BLaER1 treated with 17β-estradiol and CSF1 and Interleukin-3, amounts not matched to agents 10 nM and 100 nM (cell line): ENCODE data around the gene TMEM117.
"Not testable (repeated sequence)": the region's sequence is repeated elsewhere in the genome, so short reads cannot be mapped to it uniquely, and the experiment has no call there.

Experiments
- H3K27ac ChIP-seq, 11 experiments: shearing (Covaris generic); formaldehyde crosslinking; 2 replicates each; pipeline ENCODE4 v1.8.1; 2022
- H3K27me3 ChIP-seq, 11 experiments: shearing (Covaris generic); formaldehyde crosslinking; 2 replicates each; pipeline ENCODE4 v1.8.1; 2022
- H3K36me3 ChIP-seq, 11 experiments: shearing (Covaris generic); formaldehyde crosslinking; 2 replicates each; pipeline ENCODE4 v1.8.1; 2022
- H3K4me1 ChIP-seq, 10 experiments: shearing (Covaris generic); formaldehyde crosslinking; 2 replicates each; pipeline ENCODE4 v1.8.1; 2022
- H3K4me2 ChIP-seq, 11 experiments: shearing (Covaris generic); formaldehyde crosslinking; 2 replicates each; pipeline ENCODE4 v1.8.1; 2022
- H3K4me3 ChIP-seq, 10 experiments: shearing (Covaris generic); formaldehyde crosslinking; 2 replicates each; pipeline ENCODE4 v1.8.1; 2022
- H3K9ac ChIP-seq, 11 experiments: shearing (Covaris generic); formaldehyde crosslinking; 2 replicates each; pipeline ENCODE4 v1.8.1; 2022
- H3K9me3 ChIP-seq, 11 experiments: shearing (Covaris generic); formaldehyde crosslinking; replicated peaks in 1 of 11; 2 replicates each; pipeline ENCODE4 v1.8.1; 2022
- H4K20me1 ChIP-seq, 11 experiments: shearing (Covaris generic); formaldehyde crosslinking; 2 replicates each; pipeline ENCODE4 v1.8.1; 2022
- Cebpa-rat ChIP-seq, 11 experiments: shearing (Covaris generic); IDR thresholded peaks; 2 replicates each; pipeline ENCODE4 v1.8.1; 2022

The TMEM117 gene

DNA sequence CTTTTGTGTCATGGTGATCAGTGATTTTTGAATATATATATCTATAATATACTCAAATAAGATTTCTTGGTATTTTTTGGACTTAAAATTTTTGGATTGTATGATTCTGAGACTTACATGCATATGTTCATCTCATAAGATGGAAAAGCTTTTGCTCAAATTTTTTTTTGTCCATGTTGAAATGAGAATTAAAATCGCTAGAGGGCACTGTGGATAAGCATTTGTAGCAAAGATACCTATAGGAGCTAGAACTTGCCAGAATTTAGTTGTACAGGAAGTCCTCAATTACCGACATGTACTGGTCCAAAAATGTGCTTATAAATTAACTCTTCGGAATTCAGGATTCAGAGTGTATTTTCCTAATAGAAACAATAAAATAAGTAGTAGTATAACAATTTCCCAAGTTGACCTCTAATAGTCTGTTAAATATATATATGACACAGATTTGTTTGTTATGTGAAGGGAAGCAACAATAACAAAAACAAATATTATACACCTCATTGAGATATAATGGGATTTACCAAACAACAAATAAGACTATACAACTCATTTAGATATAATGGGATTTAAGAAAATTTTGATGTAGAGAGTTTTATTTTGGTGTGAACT is 179.6 kb downstream of the TMEM117 start:
- H3K36me3 ChIP-seq: no peaks in the 10 kb centered on the region
- H3K27me3 ChIP-seq: no peaks in the 10 kb centered on the region
- H3K4me2 ChIP-seq: no peak overlapping the region
- no peak for TF ChIP-seq Cebpa-rat (IDR thresholded peaks at IDR 0.05)
- no peaks in the 10 kb centered on the region for H3K4me1 ChIP-seq
- H3K27ac ChIP-seq: no peak overlapping the region
- no peaks in the 10 kb centered on the region for H4K20me1 ChIP-seq
- H3K9me3 ChIP-seq: no peaks in the 10 kb centered on the region; a peak in 1 of 22 replicates
- no peak overlapping the region for H3K9ac ChIP-seq
- H3K4me3 ChIP-seq: no peak overlapping the region

DNA sequence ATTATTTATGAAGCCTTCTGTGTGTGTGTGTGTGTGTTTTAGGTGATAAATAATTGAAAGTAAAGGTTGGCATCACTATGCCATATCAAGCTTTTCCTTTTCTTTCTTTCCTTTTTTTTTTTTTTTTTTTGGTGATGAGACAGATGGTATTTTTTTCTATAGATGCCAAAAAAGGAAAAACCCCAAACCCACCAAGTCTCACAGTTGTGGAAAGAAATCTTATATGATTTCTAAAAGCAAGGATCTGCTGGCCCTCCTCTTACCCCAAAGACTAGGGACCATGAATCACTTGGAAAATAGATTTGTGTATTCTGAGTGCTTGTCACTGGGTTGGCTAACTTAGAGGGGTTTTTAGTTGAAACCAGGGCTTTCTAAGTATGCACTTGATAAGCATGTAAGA is 181.3 kb downstream of the TMEM117 start:
- no peak for TF ChIP-seq Cebpa-rat (IDR thresholded peaks at IDR 0.05)
- H3K4me1 ChIP-seq: peaks cover 0 to 17% (median 9%) of the 10 kb centered on the region in 10 experiments; a peak in 14 of 20 replicates
- no peaks in the 10 kb centered on the region for H3K36me3 ChIP-seq
- H4K20me1 ChIP-seq: no peaks in the 10 kb centered on the region
- H3K4me3 ChIP-seq: no peak overlapping the region
- no peaks in the 10 kb centered on the region for H3K9me3 ChIP-seq
- H3K9ac ChIP-seq: no peak overlapping the region
- no peak overlapping the region for H3K4me2 ChIP-seq
- no peaks in the 10 kb centered on the region for H3K27me3 ChIP-seq
- no peak overlapping the region for H3K27ac ChIP-seq

DNA sequence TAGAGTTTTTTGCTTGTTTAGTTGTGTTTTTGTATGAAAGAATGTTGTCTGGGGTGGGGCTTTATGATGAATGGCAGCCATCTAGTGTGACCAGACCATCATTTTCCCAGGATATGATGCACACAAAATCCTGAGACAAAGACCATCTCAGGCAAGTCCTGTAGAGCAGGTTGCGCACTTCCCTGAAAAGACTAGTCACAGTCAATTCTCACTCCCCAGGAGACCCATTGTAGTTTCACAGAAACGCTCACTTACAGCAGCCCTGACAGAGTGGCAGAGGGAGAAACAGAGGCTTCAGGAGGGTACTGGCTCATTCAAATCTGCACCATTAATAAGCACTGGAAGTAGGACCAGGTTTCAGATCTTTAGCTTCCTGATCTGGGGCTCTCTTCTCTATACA is 183.2 kb downstream of the TMEM117 start:
- Histone ChIP-seq H3K9ac (no peak overlapping the region), H3K36me3 (no peaks in the 10 kb centered on the region), H4K20me1 (no peaks in the 10 kb centered on the region), H3K27ac (no peak overlapping the region), H3K27me3 (no peaks in the 10 kb centered on the region), H3K4me3 (no peak overlapping the region), H3K4me1 (peaks cover 0 to 17% (median 9%) of the 10 kb centered on the region in 10 experiments; a peak in 14 of 20 replicates), H3K9me3 (peaks cover 0 to 5% (median 4%) of the 10 kb centered on the region in 11 experiments; a peak in 12 of 22 replicates), H3K4me2 (no peak overlapping the region)
- no peak for TF ChIP-seq Cebpa-rat (IDR thresholded peaks at IDR 0.05)

DNA sequence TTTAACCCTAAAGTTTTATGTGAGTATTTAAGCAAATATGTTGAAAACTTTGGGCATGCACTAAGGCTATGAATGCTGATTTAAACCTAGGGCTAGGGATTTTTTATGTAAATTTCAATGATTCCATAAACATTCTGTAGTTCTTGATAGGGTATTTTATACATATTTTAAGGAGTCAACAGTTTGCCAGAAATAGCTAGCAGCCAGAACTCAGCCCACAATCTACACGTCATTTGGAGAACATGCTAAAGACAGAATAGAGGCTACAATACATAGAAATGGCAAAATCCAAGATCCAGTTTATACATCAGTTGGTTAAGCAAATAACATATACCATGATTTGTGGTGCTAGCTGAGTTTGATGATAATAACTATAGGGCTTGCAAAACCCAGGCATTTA is 184.7 kb downstream of the TMEM117 start:
- no peak for TF ChIP-seq Cebpa-rat (IDR thresholded peaks at IDR 0.05)
- Histone ChIP-seq H3K9ac (no peak overlapping the region), H3K4me2 (peak overlapping the region in 1 of 11 experiments; percentile 24; a peak in 1 of 22 replicates), H3K4me1 (peaks cover 0 to 17% (median 9%) of the 10 kb centered on the region in 10 experiments; a peak in 14 of 20 replicates), H3K36me3 (no peaks in the 10 kb centered on the region), H3K9me3 (peaks cover 0 to 5% (median 4%) of the 10 kb centered on the region in 11 experiments; a peak in 12 of 22 replicates), H4K20me1 (no peaks in the 10 kb centered on the region), H3K4me3 (no peak overlapping the region), H3K27ac (no peak overlapping the region), H3K27me3 (no peaks in the 10 kb centered on the region)

DNA sequence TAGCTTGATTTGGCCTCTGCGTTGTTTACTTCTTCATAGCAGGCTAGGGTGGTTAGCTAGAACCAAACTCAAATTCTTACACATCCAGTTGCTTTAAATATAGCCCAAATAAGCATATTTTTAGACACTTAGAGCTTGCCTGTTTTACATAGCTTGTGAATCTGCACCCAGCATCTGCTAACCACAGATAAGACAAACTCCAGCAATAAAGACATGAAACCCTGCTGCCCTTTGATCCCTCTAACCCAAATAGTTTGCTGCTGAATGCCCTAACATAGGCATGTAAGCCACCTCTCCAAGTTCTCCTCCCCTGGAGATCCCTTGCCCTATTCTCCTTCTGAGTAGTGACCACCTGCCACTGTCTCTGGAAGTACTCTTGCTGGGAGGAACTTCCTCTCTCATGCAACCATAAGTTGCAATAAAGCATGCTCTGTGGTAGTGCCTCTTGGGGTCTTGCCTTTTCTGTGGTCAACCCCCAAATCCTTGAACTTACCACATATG is 185.6 kb downstream of the TMEM117 start:
- no peak for TF ChIP-seq Cebpa-rat (IDR thresholded peaks at IDR 0.05)
- Histone ChIP-seq H4K20me1 (no peaks in the 10 kb centered on the region), H3K27me3 (no peaks in the 10 kb centered on the region), H3K4me3 (no peak overlapping the region), H3K9me3 (peaks cover 0 to 5% (median 4%) of the 10 kb centered on the region in 11 experiments; a peak in 12 of 22 replicates), H3K27ac (no peak overlapping the region), H3K4me2 (peak overlapping the region in 7 of 11 experiments; percentile 24 to 59 (median 49); a peak in 11 of 22 replicates), H3K4me1 (peaks cover 0 to 17% (median 9%) of the 10 kb centered on the region in 10 experiments; a peak in 14 of 20 replicates), H3K36me3 (no peaks in the 10 kb centered on the region), H3K9ac (no peak overlapping the region)

DNA sequence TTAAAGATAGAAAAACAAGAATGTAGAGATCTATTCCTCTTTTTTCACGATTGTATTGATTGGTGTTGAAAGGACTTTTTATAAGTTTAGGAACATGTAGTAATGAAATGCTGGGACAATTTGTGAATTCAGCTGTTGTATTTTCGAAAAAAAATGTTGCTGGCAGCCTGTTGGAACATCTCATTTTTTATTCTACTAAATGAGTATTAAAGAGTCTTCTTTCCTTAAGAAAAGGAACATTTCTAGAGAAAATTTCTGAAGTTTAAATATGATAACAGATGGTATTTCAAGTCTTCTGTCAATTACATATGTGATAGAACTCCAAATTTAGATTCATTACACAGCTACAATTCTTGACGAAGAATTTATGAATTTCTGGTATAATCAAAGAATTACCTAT is 189.6 kb downstream of the TMEM117 start:
- H3K36me3 ChIP-seq: peaks cover 0 to 8% (median 0%) of the 10 kb centered on the region in 11 experiments; a peak in 2 of 22 replicates
- TF ChIP-seq Cebpa-rat (IDR thresholded peaks at IDR 0.05): no peak

DNA sequence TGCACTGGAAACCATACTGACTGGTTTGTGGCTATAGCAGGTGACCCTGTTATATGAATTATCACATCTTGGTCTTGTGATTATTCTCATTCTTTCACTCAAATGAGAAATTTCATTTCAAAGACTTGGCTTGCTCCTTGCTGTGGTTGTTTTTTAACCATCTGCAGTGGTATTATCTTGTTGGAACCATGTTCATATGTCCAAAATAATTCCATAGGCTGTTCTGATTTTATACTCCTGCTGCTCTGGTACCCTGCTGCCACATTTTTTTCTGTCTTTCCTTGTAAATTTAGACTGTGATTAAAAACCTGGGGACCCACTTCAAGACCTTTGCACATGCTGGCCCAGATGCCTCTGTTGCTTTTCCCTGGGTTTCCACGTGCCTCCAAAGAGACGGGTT is 190.2 kb downstream of the TMEM117 start:
- no peaks in the 10 kb centered on the region for H3K27me3 ChIP-seq
- peaks cover 0 to 12% (median 8%) of the 10 kb centered on the region in 10 experiments; a peak in 14 of 20 replicates for H3K4me1 ChIP-seq
- no peak for TF ChIP-seq Cebpa-rat (IDR thresholded peaks at IDR 0.05)
- H3K9ac ChIP-seq: no peak overlapping the region
- no peaks in the 10 kb centered on the region for H4K20me1 ChIP-seq
- peaks cover 19 to 38% (median 31%) of the 10 kb centered on the region in 11 experiments for H3K9me3 ChIP-seq
- peaks cover 0 to 8% (median 0%) of the 10 kb centered on the region in 11 experiments; a peak in 2 of 22 replicates for H3K36me3 ChIP-seq
- no peak overlapping the region for H3K4me3 ChIP-seq
- H3K27ac ChIP-seq: no peak overlapping the region
- no peak overlapping the region for H3K4me2 ChIP-seq

More for the DNA sequence above, 189.6 kb downstream of the TMEM117 start:
- no peaks in the 10 kb centered on the region for H4K20me1 ChIP-seq
- H3K9me3 ChIP-seq: peaks cover 14 to 32% (median 26%) of the 10 kb centered on the region in 11 experiments
- peaks cover 0 to 17% (median 9%) of the 10 kb centered on the region in 10 experiments; a peak in 14 of 20 replicates for H3K4me1 ChIP-seq
- H3K9ac ChIP-seq: no peak overlapping the region
- no peak overlapping the region for H3K4me2 ChIP-seq
- H3K27ac ChIP-seq: no peak overlapping the region
- no peak overlapping the region for H3K4me3 ChIP-seq
- H3K27me3 ChIP-seq: no peaks in the 10 kb centered on the region

DNA sequence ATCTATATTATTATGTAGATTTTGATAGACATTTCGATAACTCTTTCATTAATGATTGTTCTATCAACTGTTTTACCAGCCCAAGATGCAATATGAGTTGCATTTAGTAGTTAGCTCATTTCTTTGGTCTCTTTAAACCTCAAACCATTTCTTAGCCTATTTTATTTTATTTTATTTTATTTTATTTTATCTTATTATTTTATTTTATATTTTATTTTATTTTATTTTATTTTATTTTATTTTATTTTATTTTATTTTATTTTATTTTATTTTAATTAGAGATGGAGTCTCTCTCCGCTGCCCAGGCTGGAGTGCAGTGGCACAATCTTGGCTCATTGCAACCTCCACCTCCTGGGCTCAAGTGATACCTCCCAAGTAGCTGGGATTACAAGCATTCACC is 191.0 kb downstream of the TMEM117 start:
- H3K4me2 ChIP-seq, H4K20me1 ChIP-seq, H3K4me3 ChIP-seq, H3K27me3 ChIP-seq, H3K9ac ChIP-seq, H3K4me1 ChIP-seq, H3K27ac ChIP-seq: not testable (repeated sequence)
- H3K9me3 ChIP-seq: peaks cover 28 to 47% (median 40%) of the 10 kb centered on the region in 11 experiments
- H3K36me3 ChIP-seq: peaks cover 0 to 11% (median 4%) of the 10 kb centered on the region in 11 experiments; a peak in 5 of 22 replicates

DNA sequence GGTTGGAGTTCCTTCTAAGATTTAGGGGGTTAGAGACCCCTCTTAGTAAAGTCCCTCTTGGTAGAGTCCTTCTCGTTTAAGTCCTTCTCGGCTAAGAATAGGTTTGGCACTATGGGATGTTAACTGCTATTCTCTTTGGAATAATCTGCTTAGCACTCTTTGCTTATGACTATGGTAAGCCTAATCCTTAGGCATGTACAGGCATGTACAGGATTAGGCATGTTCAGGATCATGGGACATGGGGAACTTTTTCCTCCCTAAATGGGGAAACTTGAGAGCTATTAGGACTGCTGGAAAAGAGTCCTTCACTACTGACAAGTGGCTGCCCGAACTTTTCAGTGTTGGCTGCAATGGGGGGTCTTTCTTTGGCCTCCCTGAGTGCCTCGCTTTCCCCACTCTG is 193.3 kb downstream of the TMEM117 start:
- Histone ChIP-seq H3K4me2 (no peak overlapping the region), H3K9ac (no peak overlapping the region), H3K4me1 (no peaks in the 10 kb centered on the region), H3K4me3 (no peak overlapping the region), H3K27me3 (no peaks in the 10 kb centered on the region), H3K36me3 (peaks cover 0 to 14% (median 9%) of the 10 kb centered on the region in 11 experiments; a peak in 7 of 22 replicates), H4K20me1 (no peaks in the 10 kb centered on the region), H3K9me3 (peaks cover 37 to 56% (median 46%) of the 10 kb centered on the region in 11 experiments), H3K27ac (no peak overlapping the region)
- no peak for TF ChIP-seq Cebpa-rat (IDR thresholded peaks at IDR 0.05)
